Measurements from ENCODE around the gene SETDB2.

The SETDB2 gene

GRCh38 chr13:49435992-49436391, 8.1 kb upstream of the SETDB2 start:
- H3K27ac ChIP-seq, result no peak overlapping the region
- TF ChIP-seq, protein P1, sequence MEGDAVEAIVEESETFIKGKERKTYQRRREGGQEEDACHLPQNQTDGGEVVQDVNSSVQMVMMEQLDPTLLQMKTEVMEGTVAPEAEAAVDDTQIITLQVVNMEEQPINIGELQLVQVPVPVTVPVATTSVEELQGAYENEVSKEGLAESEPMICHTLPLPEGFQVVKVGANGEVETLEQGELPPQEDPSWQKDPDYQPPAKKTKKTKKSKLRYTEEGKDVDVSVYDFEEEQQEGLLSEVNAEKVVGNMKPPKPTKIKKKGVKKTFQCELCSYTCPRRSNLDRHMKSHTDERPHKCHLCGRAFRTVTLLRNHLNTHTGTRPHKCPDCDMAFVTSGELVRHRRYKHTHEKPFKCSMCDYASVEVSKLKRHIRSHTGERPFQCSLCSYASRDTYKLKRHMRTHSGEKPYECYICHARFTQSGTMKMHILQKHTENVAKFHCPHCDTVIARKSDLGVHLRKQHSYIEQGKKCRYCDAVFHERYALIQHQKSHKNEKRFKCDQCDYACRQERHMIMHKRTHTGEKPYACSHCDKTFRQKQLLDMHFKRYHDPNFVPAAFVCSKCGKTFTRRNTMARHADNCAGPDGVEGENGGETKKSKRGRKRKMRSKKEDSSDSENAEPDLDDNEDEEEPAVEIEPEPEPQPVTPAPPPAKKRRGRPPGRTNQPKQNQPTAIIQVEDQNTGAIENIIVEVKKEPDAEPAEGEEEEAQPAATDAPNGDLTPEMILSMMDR (conservative IDR thresholded peaks at IDR 0.05), result no peak

DNA sequence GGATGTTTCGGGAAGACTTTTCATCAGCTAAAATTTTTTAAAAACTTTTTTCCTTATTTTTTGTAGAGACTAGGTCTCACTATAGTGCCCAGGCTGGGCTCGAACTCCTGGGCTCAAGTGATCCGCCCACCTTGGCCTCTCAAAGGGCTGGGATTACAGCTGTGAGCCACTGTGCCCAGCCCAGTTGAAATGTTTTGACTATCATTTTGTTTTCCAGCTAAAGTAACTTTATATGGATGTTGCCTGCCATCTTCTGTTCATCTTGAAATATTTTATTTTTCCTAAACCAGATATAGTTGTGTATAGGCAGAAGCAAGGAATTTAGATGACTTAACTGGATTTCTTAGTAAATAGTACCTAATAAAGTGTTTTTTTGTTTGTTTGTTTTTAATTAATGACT, 7.2 kb upstream of the SETDB2 start:
- H3K27ac ChIP-seq, result no peak overlapping the region
- TF ChIP-seq, protein P1 (conservative IDR thresholded peaks at IDR 0.05), result peak; percentile 50; the same call in 1 of the 2 replicates

DNA sequence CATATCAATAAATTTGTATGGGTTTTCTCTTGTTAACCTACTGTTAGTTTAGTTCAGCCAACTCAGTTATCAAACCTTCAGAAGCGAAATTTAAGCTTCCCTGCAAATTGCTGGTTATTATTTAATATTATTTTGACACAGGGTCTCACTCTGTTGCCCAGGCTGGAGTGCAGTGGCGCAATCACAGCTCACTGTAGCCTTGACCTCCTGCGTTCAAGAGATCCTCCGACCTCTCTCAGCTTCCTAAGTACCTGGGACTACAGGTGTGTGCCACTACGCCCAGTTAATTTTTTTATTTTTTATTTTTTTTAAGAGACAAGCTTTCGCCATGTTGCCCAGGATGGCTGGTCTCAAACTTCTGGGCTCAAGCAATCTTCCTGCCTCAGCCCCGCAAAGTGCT, 6.4 kb upstream of the SETDB2 start:
- TF ChIP-seq, protein P1 (conservative IDR thresholded peaks at IDR 0.05), result no peak
- no peak overlapping the region for H3K27ac ChIP-seq

DNA sequence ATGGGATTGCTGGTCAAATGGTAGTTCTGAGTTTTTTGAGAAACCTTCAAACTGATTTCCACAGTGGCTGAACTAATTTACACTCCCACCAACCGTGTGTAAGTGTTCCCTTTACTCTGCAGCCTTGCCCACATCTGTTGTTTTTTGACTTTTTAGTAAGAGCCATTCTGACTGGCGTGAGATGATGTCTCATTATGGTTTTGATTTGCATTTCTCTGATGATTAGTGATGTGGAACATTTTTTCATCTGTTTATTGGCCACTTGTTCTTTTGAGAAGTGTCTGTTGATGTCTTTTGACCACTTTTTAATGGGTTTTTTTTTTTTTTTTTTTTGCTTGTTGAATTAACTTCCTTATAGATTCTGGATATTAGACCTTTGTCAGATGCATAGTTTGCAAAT, 4.5 kb upstream of the SETDB2 start:
- TF ChIP-seq, protein P1 (conservative IDR thresholded peaks at IDR 0.05), result no peak

DNA sequence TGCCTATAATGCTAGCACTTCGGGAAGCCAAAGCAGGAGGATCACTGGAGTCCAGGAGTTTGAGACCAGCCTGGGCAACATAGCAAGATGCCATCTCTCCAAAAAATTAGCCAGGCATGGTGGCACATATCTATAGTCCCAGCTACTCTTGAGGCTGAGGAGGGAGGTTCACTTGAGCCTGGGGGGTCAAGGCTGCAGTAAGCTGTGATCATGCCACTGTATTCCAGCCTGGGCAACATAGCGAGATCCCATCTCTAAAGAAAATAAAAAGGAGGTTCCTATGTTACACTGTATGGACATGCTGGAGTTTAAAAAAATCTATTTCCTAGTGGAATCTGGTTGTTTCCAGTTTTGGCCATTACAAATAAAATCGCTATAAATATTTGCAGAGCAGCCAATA, 2.8 kb upstream of the SETDB2 start:
- TF ChIP-seq, protein P1 (conservative IDR thresholded peaks at IDR 0.05), result no peak
- no peak overlapping the region for H3K27ac ChIP-seq

More for the DNA sequence above, 4.5 kb upstream of the SETDB2 start:
- H3K27ac ChIP-seq, result no peak overlapping the region

- H3K27ac ChIP-seq, result no peak overlapping the region
- TF ChIP-seq, protein P1 (conservative IDR thresholded peaks at IDR 0.05), result no peak
These were observed 2.2 kb upstream of the SETDB2 start for GRCh38 chr13:49441846-49442245.

- peak overlapping the region; percentile 91 for H3K27ac ChIP-seq
- TF ChIP-seq, protein P1 (conservative IDR thresholded peaks at IDR 0.05), result no peak
These were observed 744 bp upstream of the SETDB2 start for GRCh38 chr13:49443357-49443703.

All from VCaP (cell line).